Measurements from ENCODE around the gene SETD2.
"Not testable (repeated sequence)": the region's sequence is repeated elsewhere in the genome, so short reads cannot be mapped to it uniquely, and the experiment has no call there.

The SETD2 gene

DNA sequence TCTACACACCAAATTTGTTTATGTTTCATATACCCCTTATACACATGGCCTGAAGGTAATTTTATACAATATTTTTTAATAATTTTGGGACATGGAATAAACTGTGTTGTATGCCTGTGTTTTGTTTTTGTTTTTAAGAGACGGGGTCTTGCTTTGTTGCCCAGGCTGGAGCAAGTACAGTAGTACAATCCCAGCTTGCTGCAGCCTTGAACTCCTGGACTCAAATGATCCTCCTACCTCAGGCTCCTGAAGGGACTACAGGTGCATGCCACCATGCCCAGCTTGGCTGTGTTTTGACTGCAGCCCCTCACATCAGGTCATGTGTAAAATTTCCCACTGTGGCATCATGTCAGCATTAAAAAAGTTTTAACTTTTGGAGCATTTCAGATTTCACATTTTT is 18.6 kb downstream of the SETD2 start:
- Histone ChIP-seq H3K9me3 (ENCODE audit: low read length) (no peaks in the 10 kb centered on the region), H3K27me3 (ENCODE audit: control insufficient read depth in 1 of 2, insufficient read depth in 2 of 2, low read length in 2 of 2) (no peaks in the 10 kb centered on the region), H3K27ac (ENCODE audit: low read depth, low read length) (no peak overlapping the region), H3K9ac (ENCODE audit: low read length) (no peak overlapping the region), H3K36me3 (ENCODE audit: insufficient read depth, low read length) (no peaks in the 10 kb centered on the region), H3K4me1 (ENCODE audit: insufficient read depth, low read length) (peaks cover 13% of the 10 kb centered on the region), H3K4me3 (ENCODE audit: low read depth in 1 of 2, low read length in 2 of 2) (no peak overlapping the region)

DNA sequence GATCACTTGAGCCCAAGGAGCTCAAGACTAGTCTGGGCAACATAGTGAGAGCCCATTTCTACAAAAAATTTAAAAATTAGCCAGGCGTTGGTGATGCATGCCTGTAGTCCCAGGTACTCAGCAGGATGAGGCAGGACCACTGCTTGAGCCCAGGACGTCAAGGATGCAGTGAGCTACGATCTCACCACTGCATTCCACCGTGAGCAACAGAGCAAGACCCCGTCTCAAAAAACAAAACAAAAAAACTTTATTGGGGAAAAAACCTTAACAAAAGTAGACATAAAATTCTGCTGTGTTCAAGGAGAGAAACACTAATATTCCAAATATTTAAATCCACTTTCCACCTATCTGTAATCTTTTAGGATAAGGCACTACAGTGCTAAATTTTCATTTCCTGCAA is 20.8 kb downstream of the SETD2 start:
- Histone ChIP-seq H3K36me3 (ENCODE audit: insufficient read depth, low read length) (no peaks in the 10 kb centered on the region), H3K9ac (ENCODE audit: low read length) (no peak overlapping the region), H3K4me1 (ENCODE audit: insufficient read depth, low read length) (peaks cover 6% of the 10 kb centered on the region), H3K27me3 (ENCODE audit: control insufficient read depth in 1 of 2, insufficient read depth in 2 of 2, low read length in 2 of 2) (no peaks in the 10 kb centered on the region), H3K4me3 (ENCODE audit: low read depth in 1 of 2, low read length in 2 of 2) (no peak overlapping the region), H3K27ac (ENCODE audit: low read depth, low read length) (no peak overlapping the region), H3K9me3 (ENCODE audit: low read length) (no peaks in the 10 kb centered on the region)

DNA sequence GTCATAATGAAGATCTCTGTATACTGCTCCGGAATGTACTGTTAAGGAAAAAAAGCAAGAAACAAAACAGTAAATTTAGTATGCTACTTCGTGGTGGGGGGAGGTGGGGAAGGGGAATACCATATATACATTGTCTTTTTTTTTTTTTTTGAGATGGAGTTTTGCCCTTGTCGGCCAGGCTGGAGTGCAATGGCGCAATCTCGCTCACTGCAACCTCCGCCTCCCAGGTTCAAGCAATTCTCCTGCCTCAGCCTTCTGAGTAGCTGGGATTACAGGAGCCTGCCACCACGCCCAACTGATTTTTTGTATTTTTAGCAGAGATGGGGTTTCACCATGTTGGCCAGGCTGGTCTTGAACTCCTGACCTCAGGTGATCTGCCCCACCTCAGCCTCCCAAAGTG is 21.4 kb downstream of the SETD2 start:
- not testable (repeated sequence) for H3K36me3 ChIP-seq (ENCODE audit: insufficient read depth, low read length); H3K4me3 ChIP-seq (ENCODE audit: low read depth in 1 of 2, low read length in 2 of 2); H3K9ac ChIP-seq (ENCODE audit: low read length); H3K27me3 ChIP-seq (ENCODE audit: control insufficient read depth in 1 of 2, insufficient read depth in 2 of 2, low read length in 2 of 2); H3K27ac ChIP-seq (ENCODE audit: low read depth, low read length); H3K9me3 ChIP-seq (ENCODE audit: low read length); H3K4me1 ChIP-seq (ENCODE audit: insufficient read depth, low read length)

DNA sequence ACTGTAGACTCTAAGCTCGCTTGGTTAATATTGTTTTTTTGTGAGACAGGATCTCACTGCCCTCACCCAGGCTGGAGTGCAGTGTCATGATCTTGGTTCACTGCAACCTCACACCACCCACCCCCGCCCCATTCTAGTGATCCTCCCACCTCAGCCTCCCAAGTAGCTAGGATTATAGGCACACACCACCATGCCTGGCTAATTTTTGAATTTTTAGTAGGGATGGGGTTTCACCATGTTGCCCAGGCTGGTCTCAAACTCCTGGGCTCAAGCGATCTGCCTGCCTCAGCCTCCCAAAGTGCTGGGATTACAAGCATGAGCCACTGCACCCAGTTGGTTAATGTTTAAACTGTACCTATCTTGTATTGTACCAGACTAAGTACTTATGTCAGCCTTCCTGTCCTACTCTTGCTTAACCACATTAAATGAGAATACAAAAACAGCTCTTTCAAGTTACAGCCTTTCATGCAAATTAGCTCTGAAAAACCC is 22.9 kb downstream of the SETD2 start:
- H3K36me3 ChIP-seq (ENCODE audit: insufficient read depth, low read length); H3K27me3 ChIP-seq (ENCODE audit: control insufficient read depth in 1 of 2, insufficient read depth in 2 of 2, low read length in 2 of 2); H3K4me3 ChIP-seq (ENCODE audit: low read depth in 1 of 2, low read length in 2 of 2); H3K9ac ChIP-seq (ENCODE audit: low read length); H3K9me3 ChIP-seq (ENCODE audit: low read length); H3K27ac ChIP-seq (ENCODE audit: low read depth, low read length): not testable (repeated sequence)
- H3K4me1 ChIP-seq (ENCODE audit: insufficient read depth, low read length): peaks cover 12% of the 10 kb centered on the region

DNA sequence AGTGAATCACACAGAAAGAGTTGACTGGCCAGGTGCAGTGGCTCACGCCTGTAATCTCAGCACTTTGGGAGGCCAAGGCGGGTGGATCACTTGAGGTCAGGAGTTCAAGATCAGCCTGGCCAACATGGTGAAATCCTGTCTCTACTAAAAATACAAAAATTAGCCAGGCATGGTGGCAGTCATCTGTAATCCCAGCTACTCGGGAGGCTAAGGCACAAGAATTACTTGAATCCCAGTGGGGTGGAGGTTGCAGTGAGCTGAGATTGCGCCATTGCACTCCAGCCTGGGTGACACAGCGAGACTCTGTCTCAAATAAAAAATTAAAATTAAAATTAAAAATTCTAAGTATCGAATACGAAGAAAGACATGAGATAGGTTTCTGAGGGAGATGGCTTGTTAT is 23.4 kb downstream of the SETD2 start:
- not testable (repeated sequence) for H3K9me3 ChIP-seq (ENCODE audit: low read length); H3K36me3 ChIP-seq (ENCODE audit: insufficient read depth, low read length); H3K27ac ChIP-seq (ENCODE audit: low read depth, low read length); H3K27me3 ChIP-seq (ENCODE audit: control insufficient read depth in 1 of 2, insufficient read depth in 2 of 2, low read length in 2 of 2); H3K9ac ChIP-seq (ENCODE audit: low read length); H3K4me3 ChIP-seq (ENCODE audit: low read depth in 1 of 2, low read length in 2 of 2)
- peaks cover 12% of the 10 kb centered on the region for H3K4me1 ChIP-seq (ENCODE audit: insufficient read depth, low read length)

DNA sequence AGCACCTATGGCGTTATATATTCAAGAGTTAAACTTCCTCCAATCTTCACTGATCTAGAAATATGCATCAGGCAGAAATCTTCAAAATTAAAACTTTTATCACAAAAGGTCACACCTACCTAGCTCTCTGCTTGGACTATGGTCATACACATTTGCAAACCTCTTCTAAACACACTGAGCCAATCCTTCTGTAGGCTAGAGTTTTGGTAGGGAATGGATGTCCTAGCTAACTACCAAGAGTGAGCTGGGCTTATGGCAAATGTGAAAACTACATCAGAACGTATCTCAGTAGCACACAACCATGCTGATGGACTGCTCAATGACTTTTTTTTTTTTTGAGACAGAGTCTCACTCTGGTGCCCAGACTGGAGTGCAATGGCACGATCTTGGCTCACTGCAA is 29.6 kb downstream of the SETD2 start:
- Histone ChIP-seq H3K9ac (ENCODE audit: low read length) (no peak overlapping the region), H3K36me3 (ENCODE audit: insufficient read depth, low read length) (no peaks in the 10 kb centered on the region), H3K9me3 (ENCODE audit: low read length) (no peaks in the 10 kb centered on the region), H3K4me3 (ENCODE audit: low read depth in 1 of 2, low read length in 2 of 2) (no peak overlapping the region), H3K27me3 (ENCODE audit: control insufficient read depth in 1 of 2, insufficient read depth in 2 of 2, low read length in 2 of 2) (no peaks in the 10 kb centered on the region), H3K4me1 (ENCODE audit: insufficient read depth, low read length) (peaks cover 5% of the 10 kb centered on the region), H3K27ac (ENCODE audit: low read depth, low read length) (no peak overlapping the region)

DNA sequence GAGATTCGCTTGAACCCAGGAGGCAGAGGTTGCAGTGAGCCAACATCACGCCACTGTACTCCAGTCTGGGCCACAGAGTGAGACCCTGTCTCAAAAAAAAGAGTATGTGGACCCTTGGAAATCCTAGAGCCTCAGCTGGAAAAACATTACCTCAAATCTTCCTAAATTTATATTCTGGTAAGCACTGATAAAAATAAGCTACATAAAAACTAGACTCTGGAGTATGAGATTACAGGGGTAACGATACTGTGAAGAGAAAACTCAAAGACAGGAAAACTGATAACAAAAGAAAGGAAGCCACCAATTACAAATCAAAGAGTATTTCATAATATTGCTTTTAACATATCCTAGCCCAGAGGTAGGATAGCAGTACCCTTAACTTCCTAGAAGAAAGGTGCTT is 30.3 kb downstream of the SETD2 start:
- H3K36me3 ChIP-seq (ENCODE audit: insufficient read depth, low read length): no peaks in the 10 kb centered on the region
- H3K27me3 ChIP-seq (ENCODE audit: control insufficient read depth in 1 of 2, insufficient read depth in 2 of 2, low read length in 2 of 2): no peaks in the 10 kb centered on the region

DNA sequence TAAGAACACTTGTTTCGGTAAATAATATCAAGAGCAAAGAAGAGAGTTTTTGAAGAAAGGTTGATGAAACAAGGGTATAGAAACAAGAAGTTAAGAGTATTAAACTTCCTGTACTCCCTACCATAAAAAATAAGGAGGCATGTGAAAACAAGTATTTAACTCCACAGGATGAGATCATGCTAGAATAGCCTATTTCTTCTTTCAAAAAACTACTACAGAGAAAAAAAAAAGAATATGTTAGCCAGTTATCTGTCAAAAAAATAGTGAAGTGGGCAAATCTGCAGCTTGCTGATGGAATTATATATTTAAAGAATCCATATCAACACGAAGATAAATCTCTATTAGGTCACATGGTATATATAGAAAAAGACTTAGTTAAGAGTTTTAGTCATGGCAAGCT is 33.4 kb downstream of the SETD2 start:
- Histone ChIP-seq H3K9ac (ENCODE audit: low read length) (no peak overlapping the region), H3K9me3 (ENCODE audit: low read length) (no peaks in the 10 kb centered on the region), H3K36me3 (ENCODE audit: insufficient read depth, low read length) (no peaks in the 10 kb centered on the region), H3K4me3 (ENCODE audit: low read depth in 1 of 2, low read length in 2 of 2) (no peak overlapping the region), H3K27ac (ENCODE audit: low read depth, low read length) (no peak overlapping the region), H3K4me1 (ENCODE audit: insufficient read depth, low read length) (no peaks in the 10 kb centered on the region), H3K27me3 (ENCODE audit: control insufficient read depth in 1 of 2, insufficient read depth in 2 of 2, low read length in 2 of 2) (no peaks in the 10 kb centered on the region)

More for the DNA sequence above, 30.3 kb downstream of the SETD2 start:
- no peak overlapping the region for H3K4me3 ChIP-seq (ENCODE audit: low read depth in 1 of 2, low read length in 2 of 2)
- no peaks in the 10 kb centered on the region for H3K9me3 ChIP-seq (ENCODE audit: low read length)
- H3K9ac ChIP-seq (ENCODE audit: low read length): no peak overlapping the region
- H3K27ac ChIP-seq (ENCODE audit: low read depth, low read length): no peak overlapping the region
- H3K4me1 ChIP-seq (ENCODE audit: insufficient read depth, low read length): peaks cover 5% of the 10 kb centered on the region

DNA sequence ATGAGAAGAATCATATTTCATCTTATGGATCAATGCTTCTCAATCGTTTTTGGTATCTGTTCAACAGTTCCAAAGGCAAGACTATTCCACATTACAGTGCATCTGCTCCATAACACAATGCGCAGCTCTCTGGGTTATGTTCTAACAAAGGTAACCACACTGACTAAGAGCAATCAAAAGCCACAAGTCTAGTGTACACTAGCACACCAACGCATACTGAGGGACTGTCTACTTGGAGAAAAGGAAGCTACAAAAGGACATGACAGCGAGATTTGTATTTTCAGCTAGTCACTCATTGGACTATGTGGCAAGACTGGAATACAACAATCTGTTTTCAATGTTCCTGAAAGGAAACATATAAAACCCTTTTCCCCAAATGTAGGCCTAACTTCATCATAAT is 35.8 kb downstream of the SETD2 start:
- Histone ChIP-seq H3K27me3 (ENCODE audit: control insufficient read depth in 1 of 2, insufficient read depth in 2 of 2, low read length in 2 of 2) (no peaks in the 10 kb centered on the region), H3K9me3 (ENCODE audit: low read length) (no peaks in the 10 kb centered on the region), H3K27ac (ENCODE audit: low read depth, low read length) (no peak overlapping the region), H3K4me3 (ENCODE audit: low read depth in 1 of 2, low read length in 2 of 2) (no peak overlapping the region), H3K4me1 (ENCODE audit: insufficient read depth, low read length) (no peaks in the 10 kb centered on the region), H3K36me3 (ENCODE audit: insufficient read depth, low read length) (peaks cover 11% of the 10 kb centered on the region), H3K9ac (ENCODE audit: low read length) (no peak overlapping the region)

DNA sequence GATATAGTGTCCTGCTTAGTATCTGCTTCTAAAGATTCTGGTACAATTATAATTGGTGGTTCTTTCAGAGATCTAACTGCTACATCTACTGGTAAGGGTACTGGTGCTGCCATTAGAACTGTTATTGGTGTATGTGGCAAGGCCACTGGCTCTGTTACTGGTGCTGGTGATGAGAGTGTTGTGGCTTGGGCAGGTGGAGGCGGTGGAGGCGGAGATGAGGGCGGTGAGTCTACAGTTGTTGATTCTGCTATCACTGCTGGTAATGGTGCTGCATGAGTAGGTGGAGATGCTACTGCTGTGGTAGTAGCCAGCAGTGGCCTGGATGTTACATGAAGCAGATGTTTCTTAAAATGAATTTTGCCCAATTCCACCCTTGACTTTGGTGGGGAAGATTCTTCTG is 40.1 kb downstream of the SETD2 start:
- Histone ChIP-seq H3K4me1 (ENCODE audit: insufficient read depth, low read length) (no peaks in the 10 kb centered on the region), H3K27me3 (ENCODE audit: control insufficient read depth in 1 of 2, insufficient read depth in 2 of 2, low read length in 2 of 2) (no peaks in the 10 kb centered on the region), H3K36me3 (ENCODE audit: insufficient read depth, low read length) (peaks cover 16% of the 10 kb centered on the region)

DNA sequence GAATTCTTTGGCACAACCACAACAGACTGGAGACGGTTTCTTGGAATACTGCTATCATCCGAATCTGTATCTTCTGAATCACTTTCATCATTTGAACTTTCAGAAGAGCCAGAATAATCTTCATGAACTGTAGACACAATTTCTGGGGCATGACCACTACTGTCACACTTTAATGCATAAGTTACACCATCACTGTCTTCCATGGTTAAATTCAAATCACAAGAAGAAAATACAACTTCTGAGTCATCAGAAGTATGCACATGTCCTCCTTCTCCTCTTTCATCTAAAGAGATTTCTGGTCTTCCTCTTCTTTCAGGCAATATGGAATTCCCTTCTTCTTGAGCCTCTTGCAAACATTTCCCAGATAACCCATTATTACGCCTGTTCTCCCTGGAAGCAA is 42.5 kb downstream of the SETD2 start:
- Histone ChIP-seq H3K4me1 (ENCODE audit: insufficient read depth, low read length) (no peaks in the 10 kb centered on the region), H3K4me3 (ENCODE audit: low read depth in 1 of 2, low read length in 2 of 2) (no peak overlapping the region), H3K27ac (ENCODE audit: low read depth, low read length) (no peak overlapping the region), H3K36me3 (ENCODE audit: insufficient read depth, low read length) (peaks cover 16% of the 10 kb centered on the region), H3K9ac (ENCODE audit: low read length) (no peak overlapping the region), H3K27me3 (ENCODE audit: control insufficient read depth in 1 of 2, insufficient read depth in 2 of 2, low read length in 2 of 2) (no peaks in the 10 kb centered on the region), H3K9me3 (ENCODE audit: low read length) (no peaks in the 10 kb centered on the region)

More for the DNA sequence above, 40.1 kb downstream of the SETD2 start:
- H3K4me3 ChIP-seq (ENCODE audit: low read depth in 1 of 2, low read length in 2 of 2): no peak overlapping the region
- no peaks in the 10 kb centered on the region for H3K9me3 ChIP-seq (ENCODE audit: low read length)
- no peak overlapping the region for H3K9ac ChIP-seq (ENCODE audit: low read length)
- H3K27ac ChIP-seq (ENCODE audit: low read depth, low read length): no peak overlapping the region

DNA sequence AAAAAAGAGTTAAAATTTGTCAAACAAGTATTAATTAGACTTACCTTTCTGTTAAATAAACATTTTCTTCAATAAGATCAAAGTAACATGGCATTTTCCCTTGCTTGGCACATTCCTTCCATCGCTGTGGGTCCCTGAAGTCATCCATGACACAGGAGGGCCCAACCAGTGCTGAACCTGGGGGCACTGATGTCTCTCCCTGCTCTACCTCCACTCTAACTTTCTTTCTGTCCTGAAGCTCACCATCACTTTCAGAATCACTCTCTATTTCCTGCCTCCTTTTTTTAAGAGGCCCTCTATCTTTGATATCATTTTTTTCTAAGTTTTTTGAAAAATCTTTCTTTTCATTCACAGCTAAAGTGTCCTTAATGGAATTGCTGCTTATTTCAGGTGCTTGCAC is 43.8 kb downstream of the SETD2 start:
- Histone ChIP-seq H3K27ac (ENCODE audit: low read depth, low read length) (no peak overlapping the region), H3K9ac (ENCODE audit: low read length) (no peak overlapping the region), H3K9me3 (ENCODE audit: low read length) (no peaks in the 10 kb centered on the region), H3K27me3 (ENCODE audit: control insufficient read depth in 1 of 2, insufficient read depth in 2 of 2, low read length in 2 of 2) (no peaks in the 10 kb centered on the region), H3K4me3 (ENCODE audit: low read depth in 1 of 2, low read length in 2 of 2) (no peak overlapping the region), H3K4me1 (ENCODE audit: insufficient read depth, low read length) (no peaks in the 10 kb centered on the region), H3K36me3 (ENCODE audit: insufficient read depth, low read length) (peaks cover 20% of the 10 kb centered on the region)

Data from muscle layer of colon (tissue), 2 donors.